K562 (cell line): Measurements from ENCODE around the gene TMTC2. TPM values are rescaled to one million over a fixed set of nuclear protein-coding genes. Genes with fewer than 3 reads are reported as not detected.

Experiments
- CGGBP1 ChIP-seq: fragments of 250-450 bp; sonication (Bioruptor Pico); IDR thresholded peaks from 2 replicates; pipeline ENCODE4 v1.9.0; 2021; ENCODE audit warnings: mild to moderate bottlenecking
- PTTG1 ChIP-seq: fragments of 450-650 bp; IDR thresholded peaks from 2 replicates; pipeline ENCODE4 v1.6.1; 2016; ENCODE audit warnings: low read depth, mild to moderate bottlenecking, missing genetic modification characterization, missing compliant biosample characterization
- RAD21 ChIP-seq, 2 experiments: fragments of 250-450 bp in 1 of 2; fragments of 450-650 bp in 1 of 2; sonication (Bioruptor Pico) in 1 of 2; formaldehyde crosslinking in 1 of 2; IDR thresholded peaks in 1 of 2; conservative IDR thresholded peaks in 1 of 2; 2 replicates each; pipeline versions ENCODE4 v1.4.0 to v1.8.0; 2020 to 2022; ENCODE audit warnings: mild to moderate bottlenecking in 2 of 2, moderate library complexity in 1 of 2
- REST ChIP-seq, 2 experiments: fragments of 450-650 bp; formaldehyde crosslinking in 1 of 2; IDR thresholded peaks; 2 replicates each; pipeline versions ENCODE4 v1.4.0 to v1.6.1; 2014 to 2020; ENCODE audit warnings: mild to moderate bottlenecking in 2 of 2, borderline replicate concordance in 1 of 2, low read depth in 1 of 2
- ZNF197 ChIP-seq: fragments of 200-800 bp; sonication (Bioruptor generic); IDR thresholded peaks from 2 replicates; pipeline ENCODE4 v1.6.1; 2016; ENCODE audit warnings: low read depth, missing genetic modification characterization, missing compliant biosample characterization
- polyA plus RNA-seq, 8 experiments: library from polyadenylated mRNA; depleted of rRNA in 4 of 8; stranded (reverse) in 5 of 8; unstranded in 3 of 8; fragments of >200 nt; fragmentation: Nextera tagmentation in 2 of 8; fragmentation: Illumina TruSeq in 1 of 8; extraction: Ambion mirVana in 2 of 8; extraction: Trizol in 1 of 8; gene quantifications; 2 replicates each; pipeline versions ENCODE4 v1.2.1 to v1.2.3, GENCODE V29; 2011 to 2014; ENCODE audit warnings: inconsistent platforms in 1 of 8, missing spikeins in 1 of 8
- total RNA-seq, 7 experiments: library from RNA; depleted of rRNA in 6 of 7; stranded (reverse); fragments of >200 nt in 6 of 7; fragmentation: Illumina TruSeq in 2 of 7; extraction: Trizol in 2 of 7; gene quantifications; 2 replicates each; pipeline versions ENCODE4 v1.2.1 to v1.2.3, GENCODE V29; 2011 to 2021; ENCODE audit warnings: low replicate concordance in 1 of 7

Gene TMTC2
- total and polyA plus RNA-seq, 9 of the 15 experiments (the other 6 are each of a cell fraction or from before 2014, with no cell fraction given): 0.29 to 1.1 (median 0.55) TPM

GRCh38 chr12:82685790-82686167 lies 927 bp upstream of the TMTC2 start (continued):
- TF ChIP-seq ZNF197 (CRISPR knock-in tag): no peak
- no peak for TF ChIP-seq CGGBP1 (CRISPR knock-in tag)
- peak; percentile 61 to 78 for TF ChIP-seq RAD21 (CRISPR knock-in tag; conservative IDR thresholded peaks at IDR 0.05 in 1 of 2, IDR thresholded peaks at IDR 0.05 in 1 of 2)
- no peak for TF ChIP-seq PTTG1 (tag)
- TF ChIP-seq REST (IDR thresholded peaks at IDR 0.05; ENCODE audit: borderline replicate concordance): peak; percentile 60; the same call in 1 of the 2 replicates
- no peak for TF ChIP-seq REST (CRISPR knock-in tag; IDR thresholded peaks at IDR 0.05; ENCODE audit: low read depth)
